Peyer's patch (tissue), 4 donors: ENCODE data around the gene VGLL4.

ENCODE experiments used
- CTCF ChIP-seq, 6 experiments: fragments of 450-650 bp in 4 of 6; fragments of 200-600 bp in 2 of 6; sonication (generic) in 1 of 6; IDR thresholded peaks; one replicate each; pipeline ENCODE4 v1.5.1; 2017 to 2019; ENCODE audit warnings: antibody characterized with exemption in 6 of 6, mild to moderate bottlenecking in 3 of 6, moderate library complexity in 1 of 6
- POLR2A ChIP-seq, 2 donors: fragments of 450-650 bp; IDR thresholded peaks; one replicate each; pipeline ENCODE4 v1.5.1; 2017; ENCODE audit warnings: antibody characterized with exemption in 2 of 2, mild to moderate bottlenecking in 2 of 2, moderate library complexity in 2 of 2

- TF ChIP-seq CTCF (IDR thresholded peaks at IDR 0.05) (no peak), POLR2A (IDR thresholded peaks at IDR 0.05) (no peak)
These were observed 129.4 kb downstream of the VGLL4 start for GRCh38 chr3:11514191-11514821.
